Liver (tissue), 9 donors: Measurements from ENCODE around the gene NR4A1. TPM values are rescaled to one million over a fixed set of nuclear protein-coding genes. Genes with fewer than 3 reads are reported as not detected.
A peak's percentile ranks its signal among the peaks of the same experiment; 100 is the strongest.

ENCODE experiments used
- DNase-seq: peaks from one replicate; pipeline ENCODE4 v3.0.0-alpha.2; 2017; ENCODE audit warnings: low spot score
- H3K27ac ChIP-seq, 2 donors: one replicate each; pipeline ENCODE4 v1.7.0; 2013; ENCODE audit warnings: inconsistent platforms in 2 of 2, low read length in 2 of 2, control low read depth in 1 of 2, low read depth in 1 of 2, mild to moderate bottlenecking in 1 of 2
- H3K27me3 ChIP-seq, 4 donors: one replicate each; pipeline versions ENCODE4 v1.6.1 to v1.7.0; 2013; ENCODE audit warnings: low read length in 3 of 4, inconsistent platforms in 1 of 4, mild to moderate bottlenecking in 1 of 4, moderate library complexity in 1 of 4; ENCODE audit not compliant: control insufficient read depth in 4 of 4, insufficient read depth in 4 of 4
- H3K36me3 ChIP-seq, 4 donors: one replicate each; pipeline versions ENCODE4 v1.6.1 to v1.7.0; 2013; ENCODE audit warnings: low read length in 3 of 4, mild to moderate bottlenecking in 3 of 4, low read depth in 1 of 4, moderate library complexity in 1 of 4; ENCODE audit not compliant: control insufficient read depth in 4 of 4, insufficient read depth in 3 of 4
- H3K4me1 ChIP-seq, 4 donors: one replicate each; pipeline versions ENCODE4 v1.6.1 to v1.7.0; 2013; ENCODE audit warnings: low read length in 3 of 4, mild to moderate bottlenecking in 3 of 4, moderate library complexity in 1 of 4; ENCODE audit not compliant: control insufficient read depth in 4 of 4, insufficient read depth in 4 of 4
- H3K4me3 ChIP-seq, 3 donors: one replicate each; pipeline versions ENCODE4 v1.6.1 to v1.7.0; 2013; ENCODE audit warnings: low read length in 3 of 3, control low read depth in 1 of 3, low read depth in 1 of 3, mild to moderate bottlenecking in 1 of 3
- H3K9ac ChIP-seq, 2 donors: one replicate each; pipeline ENCODE4 v1.7.0; 2013; ENCODE audit warnings: low read length in 2 of 2, mild to moderate bottlenecking in 2 of 2, moderate library complexity in 2 of 2, control low read depth in 1 of 2, low read depth in 1 of 2
- H3K9me3 ChIP-seq, 4 donors: one replicate each; pipeline versions ENCODE4 v1.6.1 to v1.7.0; 2013; ENCODE audit warnings: low read length in 3 of 4; ENCODE audit not compliant: control insufficient read depth in 4 of 4
- EGR1 ChIP-seq, 2 donors: IDR thresholded peaks; 2 replicates each; pipeline ENCODE4 v1.6.1; 2016 to 2018; ENCODE audit warnings: antibody characterized with exemption in 2 of 2, low read depth in 2 of 2
- FOXA1 ChIP-seq: IDR thresholded peaks from 2 replicates; pipeline ENCODE4 v1.6.1; 2016; ENCODE audit warnings: antibody characterized with exemption
- FOXA2 ChIP-seq: IDR thresholded peaks from 2 replicates; pipeline ENCODE4 v1.6.1; 2016; ENCODE audit warnings: antibody characterized with exemption
- GABPA ChIP-seq, 2 donors: IDR thresholded peaks in 1 of 2; conservative IDR thresholded peaks in 1 of 2; 2 replicates each; pipeline ENCODE4 v1.6.1; 2016; ENCODE audit warnings: antibody characterized with exemption in 2 of 2, mild to moderate bottlenecking in 1 of 2, moderate library complexity in 1 of 2
- HNF4A ChIP-seq, 2 donors: conservative IDR thresholded peaks; 2 replicates each; pipeline ENCODE4 v1.6.1; 2016; ENCODE audit warnings: antibody characterized with exemption in 2 of 2, mild to moderate bottlenecking in 2 of 2
- HNF4G ChIP-seq: IDR thresholded peaks from 2 replicates; pipeline ENCODE4 v1.6.1; 2016; ENCODE audit warnings: antibody characterized with exemption
- JUND ChIP-seq, 2 donors: IDR thresholded peaks; 2 replicates each; pipeline ENCODE4 v1.6.1; 2016; ENCODE audit warnings: antibody characterized with exemption in 2 of 2
- NR2F2 ChIP-seq: IDR thresholded peaks from 2 replicates; pipeline ENCODE4 v1.6.1; 2016; ENCODE audit warnings: antibody characterized with exemption
- RAD21 ChIP-seq, 2 donors: IDR thresholded peaks; 2 replicates each; pipeline ENCODE4 v1.6.1; 2016; ENCODE audit warnings: antibody characterized with exemption in 2 of 2, mild to moderate bottlenecking in 2 of 2
- RXRA ChIP-seq, 2 donors: IDR thresholded peaks; 2 replicates each; pipeline ENCODE4 v1.6.1; 2017 to 2018; ENCODE audit warnings: antibody characterized with exemption in 2 of 2, mild to moderate bottlenecking in 1 of 2
- SP1 ChIP-seq: IDR thresholded peaks from 2 replicates; pipeline ENCODE4 v1.6.1; 2018; ENCODE audit warnings: antibody characterized with exemption, mild to moderate bottlenecking
- TAF1 ChIP-seq: conservative IDR thresholded peaks from 2 replicates; pipeline ENCODE4 v1.6.1; 2016; ENCODE audit warnings: antibody characterized with exemption, mild to moderate bottlenecking
- YY1 ChIP-seq: IDR thresholded peaks from 2 replicates; pipeline ENCODE4 v1.6.1; 2016; ENCODE audit warnings: antibody characterized with exemption, mild to moderate bottlenecking
- WGBS: extraction: QIAGEN DNeasy Blood & Tissue Kit; methylation state at CpG from one replicate; pipeline ENCODE4 v1.1.7; 2013; 5-methylcytosine and 5-hydroxymethylcytosine counted together
- polyA plus RNA-seq, 2 donors: library from polyadenylated mRNA; stranded (reverse) in 1 of 2; unstranded in 1 of 2; fragments of 200-250 nt in 1 of 2; fragments of >200 nt in 1 of 2; fragmentation: Nextera tagmentation in 1 of 2; extraction: Ambion mirVana in 1 of 2; gene quantifications; one replicate each; pipeline versions ENCODE4 v1.2.1 to v1.2.3, GENCODE V29; 2013 to 2015
- total RNA-seq, 2 donors: library from RNA; depleted of rRNA; stranded (reverse); fragments of >200 nt; gene quantifications; one replicate each; pipeline ENCODE4 v1.2.3, GENCODE V29; 2014
- TF ChIP-seq, protein P1 (sequence below): IDR thresholded peaks from 2 replicates; pipeline ENCODE4 v1.6.1; 2016; ENCODE audit warnings: antibody characterized with exemption
- TF ChIP-seq, protein P2 (sequence below): IDR thresholded peaks from 2 replicates; pipeline ENCODE4 v1.6.1; 2016; ENCODE audit warnings: antibody characterized with exemption
- TF ChIP-seq, protein P3 (sequence below): IDR thresholded peaks from 2 replicates; pipeline ENCODE4 v1.6.1; 2016; ENCODE audit warnings: antibody characterized with exemption
- TF ChIP-seq, protein P4 (sequence below): fragments of 150-350 bp; IDR thresholded peaks from 2 replicates; pipeline ENCODE4 v1.5.1; 2017; ENCODE audit warnings: improper control_type of control experiment, low read depth, low read length; ENCODE audit not compliant: missing input control
- donor health status: healthy.
- donor health status: healthy.
- donor health status: healthy.
- donor health status: healthy.
- donor health status: healthy.

The NR4A1 gene
- total and polyA plus RNA-seq, 4 donors = 0.79 to 5.8 (median 3.4) TPM

DNA sequence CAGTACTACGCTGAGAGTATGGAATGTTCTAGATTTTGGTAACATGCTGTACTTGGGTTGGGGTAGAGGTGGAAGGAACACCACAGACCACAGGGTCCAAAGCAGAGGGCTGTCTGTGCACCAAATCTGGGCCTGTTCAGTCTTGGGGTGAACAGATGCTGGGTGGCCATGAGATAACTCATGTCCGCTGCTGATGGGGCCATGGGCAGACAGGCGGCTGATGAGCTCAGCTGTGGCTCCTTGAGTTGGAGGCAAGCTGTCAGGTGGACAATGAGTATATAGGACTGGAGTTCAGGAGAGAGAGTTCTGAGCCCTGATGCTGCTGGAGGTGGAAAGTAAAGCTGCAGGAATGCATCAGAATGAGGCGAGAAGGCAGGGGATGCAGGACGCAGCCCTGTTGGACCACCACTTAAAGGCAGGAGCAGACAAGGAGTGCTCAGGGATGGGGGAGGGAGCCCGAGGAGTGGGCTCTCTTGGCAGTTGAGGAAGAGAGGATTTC, 34.5 kb downstream of the NR4A1 start:
- WGBS = 90% methylated on average over 6 of the region's 6 CpGs
- no peaks in the 10 kb centered on the region for H3K27me3 ChIP-seq
- DNase-seq = no peak
- H3K9ac ChIP-seq = no peak overlapping the region
- peaks cover 6 to 36% (median 25%) of the 10 kb centered on the region in 4 donors for H3K4me1 ChIP-seq
- no peak overlapping the region for H3K27ac ChIP-seq
- TF ChIP-seq, protein P1, sequence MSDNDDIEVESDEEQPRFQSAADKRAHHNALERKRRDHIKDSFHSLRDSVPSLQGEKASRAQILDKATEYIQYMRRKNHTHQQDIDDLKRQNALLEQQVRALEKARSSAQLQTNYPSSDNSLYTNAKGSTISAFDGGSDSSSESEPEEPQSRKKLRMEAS = no peak
- TF ChIP-seq, protein P2, sequence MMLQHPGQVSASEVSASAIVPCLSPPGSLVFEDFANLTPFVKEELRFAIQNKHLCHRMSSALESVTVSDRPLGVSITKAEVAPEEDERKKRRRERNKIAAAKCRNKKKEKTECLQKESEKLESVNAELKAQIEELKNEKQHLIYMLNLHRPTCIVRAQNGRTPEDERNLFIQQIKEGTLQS = no peak
- TF ChIP-seq TAF1 = no peak
- TF ChIP-seq JUND (IDR thresholded peaks at IDR 0.05) = no peak
- H3K9me3 ChIP-seq = no peaks in the 10 kb centered on the region
- no peaks in the 10 kb centered on the region for H3K36me3 ChIP-seq
- H3K4me3 ChIP-seq = no peak overlapping the region

DNA sequence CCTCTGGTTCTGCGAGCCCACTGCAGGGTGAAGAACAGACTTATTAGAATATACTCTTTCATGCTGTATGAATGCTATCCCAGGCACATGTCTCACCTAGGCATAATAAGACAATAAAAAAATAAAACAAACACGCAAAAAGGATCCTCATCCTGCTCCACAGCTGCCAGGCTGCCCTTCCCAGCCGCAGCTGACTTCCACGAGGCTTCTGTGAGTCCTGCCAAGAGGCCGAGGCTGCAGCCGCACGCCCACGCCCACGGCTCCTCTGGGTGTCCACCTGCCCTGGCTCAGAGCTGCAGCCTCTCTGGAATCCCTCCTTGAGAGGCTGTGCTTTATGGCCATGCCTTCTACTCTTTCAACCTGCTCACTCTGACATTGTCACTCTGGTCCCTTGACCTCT, 35.1 kb downstream of the NR4A1 start:
- 47% methylated on average over 9 of the region's 9 CpGs for WGBS
- no peak for DNase-seq
- Histone ChIP-seq H3K4me3 (no peak overlapping the region), H3K27ac (no peak overlapping the region), H3K4me1 (peaks cover 1 to 30% (median 20%) of the 10 kb centered on the region in 4 donors), H3K9ac (no peak overlapping the region), H3K27me3 (no peaks in the 10 kb centered on the region), H3K36me3 (no peaks in the 10 kb centered on the region), H3K9me3 (no peaks in the 10 kb centered on the region)
- TF ChIP-seq, protein P2 = no peak
- peak in 1 of 2 donors; percentile 87 for TF ChIP-seq EGR1 (IDR thresholded peaks at IDR 0.05; ENCODE audit: low read depth in 2 of 2)

DNA sequence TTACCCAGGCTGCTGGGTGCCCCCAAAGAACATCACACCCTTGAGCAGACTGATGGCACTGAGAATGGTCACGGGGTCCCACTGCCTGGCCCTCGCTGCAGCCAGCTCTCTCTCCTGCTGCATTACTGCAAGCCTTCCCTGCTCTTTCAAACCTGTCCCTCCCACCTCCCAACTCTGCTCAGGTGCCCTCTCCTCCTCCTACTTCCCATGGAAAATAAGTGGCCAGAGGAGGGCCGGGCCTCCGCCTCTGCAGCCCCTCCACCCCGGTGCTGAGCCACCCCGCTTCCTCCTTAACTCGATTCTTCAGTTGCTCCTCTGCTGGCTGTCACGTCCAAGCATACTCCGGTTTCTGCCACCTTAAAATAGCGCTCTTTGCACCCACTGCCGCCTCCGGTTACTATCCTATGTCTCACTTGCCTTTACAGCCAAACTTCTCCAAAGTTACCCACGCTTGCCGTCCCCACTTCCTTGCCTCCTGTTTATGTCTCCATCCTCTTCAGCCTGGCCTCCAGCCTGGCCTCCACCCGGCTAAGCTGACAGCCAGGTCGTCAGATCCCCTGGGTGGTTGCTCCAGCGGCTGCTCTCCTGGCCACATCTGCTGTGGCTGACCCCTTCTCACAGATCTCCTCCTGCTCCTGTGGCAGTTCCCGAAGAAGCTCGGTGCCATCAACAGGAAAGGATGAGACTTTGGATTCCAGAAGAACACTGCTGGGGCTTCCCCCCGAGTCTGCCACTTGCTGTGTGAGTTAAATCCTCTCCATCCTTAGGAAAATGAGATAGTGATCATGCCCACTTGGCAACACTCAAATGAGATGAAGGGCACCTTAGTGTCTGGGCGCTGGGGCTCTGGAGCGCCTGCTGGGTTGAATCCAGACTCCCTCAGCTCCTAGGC, 35.9 kb downstream of the NR4A1 start:
- WGBS = 90% methylated on average over 22 of the region's 22 CpGs
- Histone ChIP-seq H3K9ac (no peak overlapping the region), H3K4me3 (no peak overlapping the region), H3K27ac (no peak overlapping the region), H3K27me3 (no peaks in the 10 kb centered on the region), H3K9me3 (no peaks in the 10 kb centered on the region), H3K36me3 (no peaks in the 10 kb centered on the region), H3K4me1 (peaks cover 0 to 24% (median 14%) of the 10 kb centered on the region in 4 donors)
- DNase-seq = no peak
- TF ChIP-seq, protein P3, sequence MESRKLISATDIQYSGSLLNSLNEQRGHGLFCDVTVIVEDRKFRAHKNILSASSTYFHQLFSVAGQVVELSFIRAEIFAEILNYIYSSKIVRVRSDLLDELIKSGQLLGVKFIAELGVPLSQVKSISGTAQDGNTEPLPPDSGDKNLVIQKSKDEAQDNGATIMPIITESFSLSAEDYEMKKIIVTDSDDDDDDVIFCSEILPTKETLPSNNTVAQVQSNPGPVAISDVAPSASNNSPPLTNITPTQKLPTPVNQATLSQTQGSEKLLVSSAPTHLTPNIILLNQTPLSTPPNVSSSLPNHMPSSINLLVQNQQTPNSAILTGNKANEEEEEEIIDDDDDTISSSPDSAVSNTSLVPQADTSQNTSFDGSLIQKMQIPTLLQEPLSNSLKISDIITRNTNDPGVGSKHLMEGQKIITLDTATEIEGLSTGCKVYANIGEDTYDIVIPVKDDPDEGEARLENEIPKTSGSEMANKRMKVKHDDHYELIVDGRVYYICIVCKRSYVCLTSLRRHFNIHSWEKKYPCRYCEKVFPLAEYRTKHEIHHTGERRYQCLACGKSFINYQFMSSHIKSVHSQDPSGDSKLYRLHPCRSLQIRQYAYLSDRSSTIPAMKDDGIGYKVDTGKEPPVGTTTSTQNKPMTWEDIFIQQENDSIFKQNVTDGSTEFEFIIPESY = no peak
- TF ChIP-seq, protein P2 = no peak
- TF ChIP-seq, protein P4, sequence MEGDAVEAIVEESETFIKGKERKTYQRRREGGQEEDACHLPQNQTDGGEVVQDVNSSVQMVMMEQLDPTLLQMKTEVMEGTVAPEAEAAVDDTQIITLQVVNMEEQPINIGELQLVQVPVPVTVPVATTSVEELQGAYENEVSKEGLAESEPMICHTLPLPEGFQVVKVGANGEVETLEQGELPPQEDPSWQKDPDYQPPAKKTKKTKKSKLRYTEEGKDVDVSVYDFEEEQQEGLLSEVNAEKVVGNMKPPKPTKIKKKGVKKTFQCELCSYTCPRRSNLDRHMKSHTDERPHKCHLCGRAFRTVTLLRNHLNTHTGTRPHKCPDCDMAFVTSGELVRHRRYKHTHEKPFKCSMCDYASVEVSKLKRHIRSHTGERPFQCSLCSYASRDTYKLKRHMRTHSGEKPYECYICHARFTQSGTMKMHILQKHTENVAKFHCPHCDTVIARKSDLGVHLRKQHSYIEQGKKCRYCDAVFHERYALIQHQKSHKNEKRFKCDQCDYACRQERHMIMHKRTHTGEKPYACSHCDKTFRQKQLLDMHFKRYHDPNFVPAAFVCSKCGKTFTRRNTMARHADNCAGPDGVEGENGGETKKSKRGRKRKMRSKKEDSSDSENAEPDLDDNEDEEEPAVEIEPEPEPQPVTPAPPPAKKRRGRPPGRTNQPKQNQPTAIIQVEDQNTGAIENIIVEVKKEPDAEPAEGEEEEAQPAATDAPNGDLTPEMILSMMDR = no peak
- TF ChIP-seq HNF4G (no peak), GABPA (IDR thresholded peaks at IDR 0.05 in 1 of 2, conservative IDR thresholded peaks at IDR 0.05 in 1 of 2) (no peak), YY1 (no peak), FOXA1 (no peak), HNF4A (conservative IDR thresholded peaks at IDR 0.05) (no peak), EGR1 (IDR thresholded peaks at IDR 0.05; ENCODE audit: low read depth in 2 of 2) (no peak), FOXA2 (no peak), TAF1 (no peak), RAD21 (IDR thresholded peaks at IDR 0.05) (no peak), NR2F2 (no peak), SP1 (no peak), RXRA (IDR thresholded peaks at IDR 0.05) (no peak)
- TF ChIP-seq, protein P1 = no peak
